Adrenal gland (tissue), 12 donors: ENCODE measurements around the gene CD164. TPM values are rescaled to one million over a fixed set of nuclear protein-coding genes. Genes with fewer than 3 reads are reported as not detected.

Experiments
- DNase-seq, 7 donors: peaks; one replicate each; pipeline ENCODE4 v3.0.0-alpha.2; 2019 to 2020
- H3K27ac ChIP-seq, 5 donors: fragments of 200-600 bp; sonication (generic) in 4 of 5; 1 replicate in 3 of 5; 2 replicates in 2 of 5; pipeline versions ENCODE4 v1.5.1 to v1.8.0; 2016 to 2020; ENCODE audit warnings: mild to moderate bottlenecking in 1 of 5
- H3K27me3 ChIP-seq: fragments of 200-600 bp; 2 replicates; pipeline ENCODE4 v1.8.0; 2021
- H3K36me3 ChIP-seq, 2 donors: fragments of 200-600 bp; replicated peaks in 1 of 2; 1 replicate in 1 of 2; 2 replicates in 1 of 2; pipeline versions ENCODE4 v1.5.1 to v1.8.0; 2018 to 2022
- H3K4me1 ChIP-seq, 2 donors: fragments of 200-600 bp; replicated peaks in 1 of 2; 1 replicate in 1 of 2; 2 replicates in 1 of 2; pipeline versions ENCODE4 v1.5.1 to v1.8.0; 2018 to 2021
- H3K4me3 ChIP-seq, 4 donors: fragments of 200-600 bp; sonication (generic) in 3 of 4; one replicate each; pipeline ENCODE4 v1.5.1; 2016 to 2018
- H3K9me3 ChIP-seq, 3 donors: fragments of 200-600 bp; sonication (generic) in 1 of 3; replicated peaks in 1 of 3; 1 replicate in 2 of 3; 2 replicates in 1 of 3; pipeline versions ENCODE4 v1.5.1 to v1.8.0; 2016 to 2021
- CTCF ChIP-seq, 6 experiments: fragments of 450-650 bp in 4 of 6; fragments of 200-600 bp in 2 of 6; sonication (generic) in 1 of 6; IDR thresholded peaks; 1 replicate in 5 of 6; 2 replicates in 1 of 6; pipeline versions ENCODE4 v1.5.1 to v1.8.0; 2016 to 2021; ENCODE audit warnings: antibody characterized with exemption in 6 of 6, mild to moderate bottlenecking in 2 of 6, moderate library complexity in 1 of 6
- POLR2A ChIP-seq, 2 donors: fragments of 450-650 bp; IDR thresholded peaks; one replicate each; pipeline ENCODE4 v1.6.1; 2017; ENCODE audit warnings: antibody characterized with exemption in 2 of 2, mild to moderate bottlenecking in 2 of 2, moderate library complexity in 1 of 2
- WGBS, 4 donors: extraction: QIAGEN DNeasy Blood & Tissue Kit in 2 of 4; methylation state at CpG; one replicate each; pipeline versions ENCODE4 v1.1.5 to v1.1.7; 2013 to 2017; 5-methylcytosine and 5-hydroxymethylcytosine counted together
- intact Hi-C, 2 donors: fragments of 100-400 bp; cut with DNase I; formaldehyde crosslinking; loops; one replicate each; pipeline versions ENCODE4 v1.14.1 to v1.15.0; 2022 to 2023
- polyA plus RNA-seq, 3 donors: library from polyadenylated mRNA; stranded (reverse); fragments of 200-250 nt in 2 of 3; fragments of 350-450 nt in 1 of 3; fragmentation: Illumina TruSeq in 1 of 3; extraction: RNeasy Lipid Tissue Mini Kit (QIAGEN cat#74804) in 1 of 3; gene quantifications; one replicate each; pipeline ENCODE4 v1.2.3, GENCODE V29; 2013 to 2014
- total RNA-seq, 9 donors: library from RNA; depleted of rRNA in 4 of 9; stranded (reverse); fragments of >200 nt in 4 of 9; fragments of 120-200 nt in 1 of 9; fragmentation: NEBNext Ultra II Directional in 1 of 9; extraction: Animal tissue kit (Norgen Biotek cat#: 25700) in 1 of 9; gene quantifications; one replicate each; pipeline versions ENCODE4 v1.1.0 to v1.2.4, GENCODE V29; 2013 to 2023
- donor health status: healthy with polysubstance abuse.
- donor health status: Bipolar disorder and iron deficiency.
- donor health status: DM: yes; HTN: yes; CAD: no.
- donor health status: DM: no; HTN: no; CAD: no.
- donor health status: DM: no; HTN: no; CAD: no.
- donor health status: DM: yes; HTN: yes; CAD: no.

CD164 gene
- total and polyA plus RNA-seq, 12 donors = 89.3 to 358 (median 237) TPM

- H3K27me3 ChIP-seq = no peaks in the 10 kb centered on the region
- intact Hi-C loops = no loop called here
- H3K9me3 ChIP-seq = no peaks in the 10 kb centered on the region
- H3K36me3 ChIP-seq = peaks cover 0 to 49% of the 10 kb centered on the region in 2 donors
- H3K4me3 ChIP-seq = no peak overlapping the region
- no peak for DNase-seq
- H3K27ac ChIP-seq = no peak overlapping the region
- peaks cover 12 to 46% of the 10 kb centered on the region in 2 donors for H3K4me1 ChIP-seq
- WGBS, 4 donors = 74 to 83% (median 79%) methylated on average over 3 of the region's 3 CpGs
- TF ChIP-seq CTCF (IDR thresholded peaks at IDR 0.05) (no peak), POLR2A (IDR thresholded peaks at IDR 0.05) (no peak)
These were observed 4.5 kb downstream of the CD164 start for GRCh38 chr6:109377717-109378116.

- 69 to 89% (median 82%) methylated on average over 4 of the region's 4 CpGs for WGBS, 4 donors
- no peak for DNase-seq
- H3K4me1 ChIP-seq = peaks cover 6 to 47% of the 10 kb centered on the region in 2 donors
- H3K27me3 ChIP-seq = no peaks in the 10 kb centered on the region
- intact Hi-C loops = no loop called here
- TF ChIP-seq CTCF (IDR thresholded peaks at IDR 0.05) (no peak), POLR2A (IDR thresholded peaks at IDR 0.05) (no peak)
- peaks cover 0 to 59% of the 10 kb centered on the region in 2 donors for H3K36me3 ChIP-seq
- H3K4me3 ChIP-seq = no peak overlapping the region
- no peaks in the 10 kb centered on the region for H3K9me3 ChIP-seq
- H3K27ac ChIP-seq = no peak overlapping the region
These were observed 7.9 kb downstream of the CD164 start for GRCh38 chr6:109374326-109374892.

GRCh38 chr6:109373762-109374161 lies 8.5 kb downstream of the CD164 start:
- 82 to 94% (median 86%) methylated on average over 4 of the region's 4 CpGs for WGBS, 4 donors
- Histone ChIP-seq H3K4me3 (no peak overlapping the region), H3K27ac (no peak overlapping the region), H3K27me3 (no peaks in the 10 kb centered on the region), H3K4me1 (peaks cover 6 to 41% of the 10 kb centered on the region in 2 donors), H3K9me3 (no peaks in the 10 kb centered on the region), H3K36me3 (peaks cover 0 to 63% of the 10 kb centered on the region in 2 donors)
- intact Hi-C loops = no loop called here
- TF ChIP-seq CTCF (IDR thresholded peaks at IDR 0.05) (no peak), POLR2A (IDR thresholded peaks at IDR 0.05) (no peak)
- no peak for DNase-seq

- Histone ChIP-seq H3K27me3 (no peaks in the 10 kb centered on the region), H3K36me3 (peaks cover 0 to 67% of the 10 kb centered on the region in 2 donors), H3K4me1 (peaks cover 6 to 40% of the 10 kb centered on the region in 2 donors), H3K9me3 (no peaks in the 10 kb centered on the region), H3K4me3 (no peak overlapping the region), H3K27ac (no peak overlapping the region)
- DNase-seq = no peak
- intact Hi-C loops = no loop called here
- TF ChIP-seq CTCF (IDR thresholded peaks at IDR 0.05) = no peak
- no peak for TF ChIP-seq POLR2A (IDR thresholded peaks at IDR 0.05)
- WGBS, 4 donors = 72 to 84% (median 80%) methylated on average over 4 of the region's 4 CpGs
These were observed 8.9 kb downstream of the CD164 start for GRCh38 chr6:109373331-109373730.
